Activated T-cell treated with anti-CD3 and anti-CD28 coated beads for 24 hours (primary cell): ENCODE measurements around the gene INO80D.
A peak's percentile ranks its signal among the peaks of the same experiment; 100 is the strongest.
"Not testable (repeated sequence)": the region's sequence is repeated elsewhere in the genome, so short reads cannot be mapped to it uniquely, and the experiment has no call there.

Experiments
- DNase-seq: peaks from one replicate; pipeline ENCODE4 v3.0.0-alpha.2; 2020; ENCODE audit warnings: low read depth

The INO80D gene

DNA sequence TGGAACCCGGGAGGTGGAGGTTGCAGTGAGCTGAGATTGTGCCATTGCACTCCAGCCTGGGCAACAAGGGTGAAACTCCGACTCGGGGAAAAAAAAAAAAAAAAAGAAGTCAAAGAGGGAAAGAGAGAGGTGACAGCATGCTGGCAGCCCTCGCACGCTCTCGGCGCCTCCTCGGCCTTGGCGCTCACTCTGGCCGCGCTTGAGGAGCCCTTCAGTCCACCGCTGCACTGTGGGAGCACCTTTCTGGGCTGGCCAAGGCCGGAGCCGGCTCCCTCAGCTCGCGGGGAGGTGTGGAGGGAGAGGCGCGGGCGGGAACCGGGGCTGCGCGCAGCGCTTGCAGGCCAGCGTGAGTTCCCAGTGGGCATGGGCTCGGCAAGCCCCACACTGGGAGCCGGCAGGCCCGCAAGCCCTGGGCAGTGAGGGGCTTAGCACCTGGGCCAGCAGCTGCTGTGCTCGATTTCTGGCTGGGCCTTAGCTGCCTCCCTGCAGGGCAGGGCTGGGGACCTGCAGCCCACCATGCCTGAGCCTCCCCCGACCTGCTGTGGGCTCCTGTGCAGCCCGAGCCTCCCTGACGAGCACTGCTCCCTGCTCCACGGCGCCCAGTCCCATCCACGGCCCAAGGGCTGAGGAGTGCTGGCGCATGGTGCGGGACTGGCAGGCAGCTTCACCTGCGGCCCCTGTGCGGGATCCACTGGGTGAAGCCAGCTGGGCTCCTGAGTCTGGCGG is 108.9 kb downstream of the INO80D start:
- DNase-seq: not testable (repeated sequence)

DNA sequence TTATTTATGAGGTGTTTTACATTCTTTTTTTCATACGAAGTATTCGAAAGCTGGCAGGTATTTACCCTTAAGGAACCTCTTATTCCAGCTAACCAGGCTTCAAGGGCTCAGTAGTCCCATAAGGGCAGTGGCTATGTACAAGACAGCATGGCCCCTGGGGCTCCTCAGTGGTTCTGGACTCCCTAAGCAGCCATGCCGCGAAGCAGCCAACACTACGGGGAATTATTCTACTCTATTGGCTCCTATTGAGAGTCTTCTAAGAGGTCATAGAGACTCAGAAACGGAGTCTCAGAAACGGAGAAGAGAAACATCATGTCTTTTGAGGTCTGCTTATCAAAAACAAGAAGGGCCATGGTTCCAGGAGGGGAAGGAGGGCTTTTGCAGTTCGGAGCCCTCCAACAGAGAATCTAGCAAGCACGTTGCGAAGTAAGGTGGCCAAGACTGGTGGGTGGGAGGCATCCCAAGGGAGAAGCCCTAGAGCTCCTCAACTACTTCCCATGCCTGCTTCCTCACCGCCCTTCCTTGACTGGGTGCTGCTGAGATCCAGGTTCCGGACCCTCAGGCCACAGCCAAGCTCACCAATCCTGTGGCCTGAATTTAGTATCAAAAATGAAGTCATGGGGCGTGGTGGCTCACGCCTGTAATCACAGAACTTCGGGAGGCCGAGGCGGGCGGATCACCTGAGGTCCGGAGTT is 109.7 kb downstream of the INO80D start:
- DNase-seq: no peak

DNA sequence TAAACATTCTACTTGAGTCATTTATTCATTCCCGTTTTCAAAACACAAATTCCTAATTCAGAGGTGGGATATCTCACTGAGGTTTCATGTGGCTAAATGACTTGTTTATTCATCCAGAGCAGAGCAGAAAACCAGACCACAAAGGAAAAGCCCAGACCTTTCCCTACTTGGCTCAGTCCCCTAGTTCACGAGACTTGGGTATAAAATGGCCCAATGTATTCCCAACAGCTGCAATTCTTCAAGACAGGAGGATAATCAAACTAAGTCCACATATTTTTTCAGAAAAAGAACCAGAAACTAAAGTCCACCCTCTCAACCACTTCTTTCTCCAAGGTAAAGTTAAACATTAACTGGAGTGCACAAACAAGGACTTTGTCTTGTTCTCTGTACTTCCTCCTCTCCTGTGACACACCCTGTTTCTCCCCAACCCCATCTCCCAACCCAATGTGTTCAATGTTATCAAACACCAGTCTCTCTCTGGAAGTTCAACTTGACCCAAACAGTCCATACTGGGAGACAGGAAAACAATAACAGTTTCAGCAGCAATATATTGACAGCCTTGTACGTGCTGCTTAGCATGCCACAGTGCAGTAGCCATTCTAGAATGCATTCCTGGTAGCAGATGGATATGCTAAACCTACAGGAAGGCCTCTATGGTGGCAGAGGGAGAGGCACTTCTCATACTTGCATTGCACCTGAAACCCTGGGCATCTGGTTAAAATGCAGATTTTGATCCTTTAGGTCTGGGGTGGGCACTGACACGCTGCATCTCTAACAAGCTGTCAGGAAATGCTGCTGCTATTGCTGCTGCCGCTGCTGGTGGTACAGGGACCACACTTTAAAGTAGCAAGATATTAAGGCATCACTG is 110.7 kb downstream of the INO80D start:
- no peak for DNase-seq

DNA sequence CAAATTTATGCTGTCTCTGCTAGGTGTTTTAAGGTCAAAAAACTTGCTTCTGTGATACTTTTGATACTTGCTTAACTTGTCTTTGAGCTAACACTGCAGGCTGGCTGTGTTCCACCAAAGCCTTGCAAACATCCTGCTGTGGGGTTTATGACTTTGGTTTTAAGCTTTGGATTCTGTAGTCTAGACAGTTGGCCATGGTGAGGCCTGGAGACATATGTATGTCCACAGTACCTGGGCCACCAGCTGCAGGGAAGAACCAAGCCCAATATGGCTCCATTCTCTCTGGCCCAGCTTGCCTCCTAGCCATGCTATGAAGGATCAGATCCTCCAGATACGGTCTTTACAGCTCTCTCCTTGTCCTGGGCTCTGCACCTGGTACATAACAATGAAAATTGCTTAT is 113.9 kb downstream of the INO80D start:
- no peak for DNase-seq

DNA sequence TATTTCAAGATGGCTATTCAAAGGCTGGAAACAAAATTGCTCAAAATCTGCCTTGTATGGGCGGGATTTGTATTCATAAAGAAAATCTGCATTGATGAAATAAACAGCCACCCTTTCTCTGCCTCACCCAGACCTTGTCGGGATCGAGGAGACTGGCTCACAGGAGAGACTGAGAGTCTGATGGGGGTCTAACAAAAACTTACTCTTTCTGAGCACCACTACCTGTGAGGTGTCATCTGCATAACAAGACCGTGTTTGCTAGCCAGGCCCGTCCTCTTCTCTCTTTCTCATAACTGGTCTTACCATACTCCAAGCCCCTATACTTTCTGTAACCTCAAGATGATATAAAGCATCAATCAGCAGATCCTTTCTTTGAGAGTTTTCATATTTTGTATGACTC is 115.6 kb downstream of the INO80D start:
- DNase-seq: no peak

DNA sequence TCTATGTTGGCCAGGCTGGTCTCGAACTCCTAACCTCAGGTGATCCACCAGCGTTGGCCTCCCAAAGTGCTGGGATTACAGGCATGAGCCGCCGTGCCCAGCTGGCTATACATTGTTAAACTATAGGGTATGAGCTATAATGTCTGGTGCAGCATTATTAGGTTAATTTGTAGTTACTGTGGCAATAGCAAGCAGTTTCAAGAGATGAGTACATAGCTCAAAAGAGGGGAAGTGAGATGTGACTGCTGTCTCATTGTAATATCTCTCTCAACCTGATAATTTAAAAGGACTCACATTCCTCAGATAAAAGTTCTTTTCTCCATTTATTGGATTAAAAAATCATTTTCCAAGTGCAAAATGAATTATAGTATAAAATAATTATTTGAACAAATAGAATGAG is 116.4 kb downstream of the INO80D start:
- DNase-seq: no peak

DNA sequence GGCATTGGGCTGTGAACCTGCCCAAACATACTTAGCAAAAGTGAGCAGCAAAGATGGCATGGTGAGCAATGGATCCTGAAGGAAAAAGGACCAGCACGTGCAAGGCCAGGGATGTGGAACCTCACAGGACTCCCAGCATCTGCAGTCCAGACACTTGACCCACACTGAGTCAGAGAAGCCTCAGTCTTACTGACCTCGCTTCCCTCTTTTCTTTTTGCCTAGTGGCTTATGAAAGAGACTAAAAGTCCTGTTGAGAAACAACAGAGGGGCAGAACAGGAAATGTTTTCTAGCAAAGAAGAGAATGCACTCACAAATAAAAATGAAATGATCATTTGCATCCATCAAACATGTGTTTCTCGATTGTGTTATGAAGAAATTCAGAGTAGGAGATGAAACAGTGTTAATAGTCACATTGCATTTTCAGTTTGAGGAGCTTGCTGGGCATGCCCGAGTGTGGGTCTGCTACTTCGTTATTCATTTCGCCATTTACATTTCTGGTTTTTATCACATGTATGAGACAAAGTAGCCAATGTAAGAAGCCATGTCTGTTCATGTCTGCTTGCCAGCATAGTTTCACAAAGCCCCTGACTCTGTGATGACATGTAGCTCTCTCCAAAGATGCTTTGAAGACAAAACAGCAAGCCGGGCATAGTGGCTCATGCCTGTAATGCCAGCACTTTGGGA is 118.4 kb downstream of the INO80D start:
- DNase-seq: no peak

DNA sequence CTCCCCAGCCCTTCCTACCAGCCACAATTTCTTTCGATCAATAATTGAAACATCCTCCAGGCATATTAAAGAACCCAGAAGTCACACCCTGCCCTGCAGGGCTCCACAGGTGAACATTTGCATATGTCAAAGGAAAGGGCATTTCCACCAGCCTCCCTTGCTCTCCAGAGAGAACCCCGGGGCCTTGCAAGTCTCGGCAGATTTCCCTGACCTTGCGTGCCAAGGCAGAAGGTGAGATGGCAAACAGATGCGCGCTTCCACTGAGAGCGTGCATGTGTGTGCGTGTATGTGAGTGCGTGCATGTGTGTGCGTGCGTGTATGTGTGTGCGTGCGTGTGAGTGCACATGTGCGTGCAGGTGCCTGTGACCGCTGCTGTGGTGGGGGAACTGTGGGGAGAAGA is 120.3 kb downstream of the INO80D start:
- DNase-seq: no peak

DNA sequence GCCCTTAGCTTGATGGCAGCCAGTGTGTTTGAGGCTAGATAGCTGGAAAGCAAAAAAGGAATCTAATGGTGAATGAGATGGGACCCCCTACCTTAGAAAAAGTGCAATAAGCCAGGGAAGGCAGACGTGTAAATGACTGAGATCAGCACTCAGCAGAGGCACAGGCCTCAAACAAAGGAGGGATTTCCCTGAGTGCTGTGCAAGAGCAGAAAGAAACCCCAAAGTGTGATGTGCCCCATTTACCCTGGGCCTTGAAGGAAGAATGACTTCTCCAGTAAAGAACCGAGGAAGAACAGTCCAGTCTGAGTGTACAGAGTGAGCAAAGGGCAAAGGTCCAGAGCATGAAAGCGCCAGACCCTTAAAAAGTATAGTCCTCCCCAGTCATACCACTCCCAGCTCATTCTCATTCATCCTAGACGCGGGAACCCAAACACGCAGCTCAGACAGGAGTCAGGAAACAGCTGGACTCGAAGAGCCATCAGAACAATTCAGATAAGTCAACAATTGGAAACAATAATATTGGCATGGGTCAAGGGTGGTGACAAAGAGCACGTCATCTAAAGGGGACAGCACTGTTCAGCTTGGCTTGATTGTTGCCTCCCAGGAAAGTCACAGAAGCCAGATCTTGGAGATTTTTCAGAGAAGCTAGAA is 121.7 kb downstream of the INO80D start:
- no peak for DNase-seq

DNA sequence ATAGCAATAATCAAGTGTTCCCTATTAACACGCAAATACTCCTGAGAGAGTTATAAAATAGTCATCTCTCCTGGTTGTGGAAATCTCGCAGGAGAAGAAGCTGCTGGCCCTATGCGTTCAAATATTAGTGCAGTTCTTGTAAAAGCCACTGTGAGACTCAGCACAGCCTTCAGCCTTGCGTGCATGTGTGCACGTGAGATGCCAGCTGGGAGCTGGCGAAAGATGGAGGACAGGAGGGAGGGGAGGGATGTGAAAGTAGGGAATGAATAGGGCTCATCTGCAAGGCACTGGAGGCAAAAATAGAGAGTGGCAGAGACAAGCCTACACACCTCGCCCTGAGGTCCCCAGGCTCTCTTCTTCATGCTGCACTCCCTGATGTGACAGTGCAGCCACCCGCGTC is 126.5 kb downstream of the INO80D start:
- no peak for DNase-seq

DNA sequence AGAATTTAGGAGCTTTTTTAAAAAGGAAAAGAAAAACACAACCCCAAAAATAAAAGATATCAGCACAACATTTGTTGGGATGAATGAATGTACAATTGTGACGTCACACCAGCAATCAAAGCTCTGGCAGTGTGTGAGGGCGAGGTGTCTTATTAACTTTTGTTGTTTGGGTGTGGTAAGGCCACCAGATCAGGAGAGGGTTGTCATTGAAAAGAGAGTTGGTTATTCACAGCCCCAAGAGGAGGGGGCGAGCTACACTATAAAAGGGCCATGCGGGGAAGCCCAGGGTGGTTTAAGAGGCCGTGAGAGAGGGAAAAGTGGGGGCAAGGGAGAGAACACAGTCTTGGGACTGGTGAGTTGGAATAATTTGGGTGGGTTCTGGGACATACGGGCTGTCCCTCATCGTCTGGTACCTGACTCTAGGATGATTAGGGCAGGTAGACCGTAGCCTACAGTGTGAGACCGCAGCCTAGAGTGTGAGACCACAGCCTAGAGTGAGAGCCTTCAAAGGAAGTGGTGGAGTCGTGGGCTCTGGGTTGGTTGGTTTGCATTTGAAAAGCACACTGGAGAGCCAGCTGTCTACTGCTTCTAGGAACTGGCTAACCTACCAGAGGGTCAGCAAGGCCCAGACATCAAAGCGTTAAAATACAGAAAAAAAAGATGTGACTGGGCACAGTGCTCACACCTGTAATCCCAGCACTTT is 128.4 kb downstream of the INO80D start:
- DNase-seq: no peak

DNA sequence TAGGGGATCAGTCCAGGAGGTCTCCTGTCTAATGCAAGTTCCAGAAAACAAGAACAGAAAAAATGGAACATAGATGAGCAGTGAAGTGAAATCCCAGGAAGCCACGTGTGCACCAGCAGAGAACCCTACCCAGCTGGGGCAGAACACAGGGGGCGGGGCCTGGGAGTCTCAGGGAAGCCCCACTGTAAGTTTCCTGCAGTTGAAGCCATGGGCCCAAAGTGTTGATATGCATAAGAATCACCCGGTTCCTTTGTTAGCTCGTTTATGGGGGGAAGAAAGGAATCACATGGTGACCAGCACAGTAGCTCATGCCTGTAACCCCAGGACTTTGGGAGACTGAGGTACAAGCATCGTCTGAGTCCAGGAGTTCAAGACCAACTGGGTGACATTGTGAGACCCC is 131.3 kb downstream of the INO80D start:
- DNase-seq: no peak

DNA sequence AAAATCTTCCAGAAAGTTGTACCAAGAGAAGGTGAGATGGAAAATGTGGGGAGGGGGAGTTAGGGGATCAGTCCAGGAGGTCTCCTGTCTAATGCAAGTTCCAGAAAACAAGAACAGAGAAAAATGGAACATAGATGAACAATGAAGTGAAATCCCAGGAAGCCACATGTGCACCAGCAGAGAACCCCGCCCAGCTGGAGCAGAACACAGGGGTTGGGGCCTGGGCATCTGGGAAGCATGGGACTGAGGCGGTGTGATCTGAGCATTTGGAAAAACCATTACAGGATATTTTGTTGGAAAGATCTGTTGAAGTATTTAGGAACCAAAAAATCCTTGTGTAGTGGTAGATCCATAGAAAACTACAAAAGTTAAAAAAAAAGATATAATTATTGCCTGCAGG is 133.7 kb downstream of the INO80D start:
- no peak for DNase-seq

DNA sequence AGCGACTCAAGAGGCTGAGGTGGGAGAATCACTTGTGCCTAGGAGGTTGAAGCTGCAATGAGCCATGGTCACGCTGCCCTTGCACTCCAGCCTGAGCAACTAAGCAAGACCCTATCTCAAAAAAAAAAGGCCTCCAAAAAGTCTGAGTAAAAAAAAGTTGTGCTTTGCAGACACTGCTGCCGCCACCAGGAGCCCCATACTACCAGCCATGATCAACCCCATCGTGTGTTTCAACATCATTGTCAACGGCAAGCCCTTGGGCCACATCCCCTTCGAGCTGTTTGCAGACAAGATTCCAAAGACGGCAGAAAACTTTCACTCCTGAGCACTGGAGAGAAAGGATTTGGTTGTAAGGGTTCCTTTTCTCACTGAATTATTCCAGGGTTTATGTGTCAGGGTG is 137.1 kb downstream of the INO80D start:
- no peak for DNase-seq

DNA sequence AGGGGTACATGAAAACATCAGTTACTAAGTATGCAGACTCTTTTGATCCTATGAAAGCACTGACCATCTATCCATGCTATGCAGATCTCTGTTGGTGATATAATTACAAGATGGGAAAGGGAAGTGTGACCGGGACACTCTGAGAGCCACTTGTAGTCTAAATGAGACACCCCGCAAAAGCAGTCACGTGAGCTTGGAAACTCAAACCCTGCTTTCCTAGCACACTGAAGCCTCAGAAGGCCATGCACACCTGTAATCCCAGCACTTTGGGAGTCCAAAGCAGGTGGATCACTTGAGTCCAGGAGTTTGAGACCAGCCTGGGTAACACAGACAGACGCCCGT is 137.5 kb downstream of the INO80D start:
- DNase-seq: no peak

DNA sequence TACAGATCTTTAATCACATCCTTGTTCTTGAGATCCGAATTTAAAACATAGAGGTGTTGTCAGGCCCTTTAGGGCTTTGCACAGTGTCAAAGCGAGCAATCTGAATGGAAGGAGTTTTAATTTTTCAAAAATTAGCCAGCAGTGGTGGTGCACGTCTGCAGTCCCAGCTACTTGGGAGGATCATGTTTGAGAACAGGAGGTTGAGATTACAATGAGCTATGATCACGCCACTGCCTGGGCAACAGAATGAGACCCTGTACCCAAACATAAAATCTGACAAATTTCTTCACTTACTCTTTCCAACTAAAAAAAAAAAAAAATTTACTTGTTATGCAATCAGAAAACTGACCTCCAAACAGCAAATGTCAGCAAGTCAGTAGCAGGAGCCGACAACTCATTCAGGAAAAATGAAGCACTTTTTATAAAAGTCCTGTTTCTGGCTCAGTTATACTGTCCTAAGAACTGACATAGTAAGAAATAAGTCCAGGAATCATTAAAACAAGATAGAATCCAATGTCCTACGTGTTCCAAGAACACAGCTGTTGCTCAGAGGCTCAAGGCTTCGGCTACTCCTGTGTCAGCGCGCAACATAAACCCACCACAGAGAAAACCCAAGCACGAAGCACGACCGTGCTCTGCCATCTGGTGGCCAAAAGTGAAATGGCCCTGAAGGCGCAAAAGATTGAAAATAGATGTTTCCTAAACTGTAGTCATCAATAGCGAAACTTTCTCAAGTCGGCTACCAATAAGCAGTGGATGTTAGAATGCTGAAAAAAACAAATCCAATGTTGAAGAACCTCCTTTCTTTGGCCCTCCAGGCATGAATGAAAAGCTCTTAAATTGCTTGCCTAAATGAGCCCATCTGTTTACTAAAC is 138.1 kb downstream of the INO80D start:
- DNase-seq: peak; percentile 33

DNA sequence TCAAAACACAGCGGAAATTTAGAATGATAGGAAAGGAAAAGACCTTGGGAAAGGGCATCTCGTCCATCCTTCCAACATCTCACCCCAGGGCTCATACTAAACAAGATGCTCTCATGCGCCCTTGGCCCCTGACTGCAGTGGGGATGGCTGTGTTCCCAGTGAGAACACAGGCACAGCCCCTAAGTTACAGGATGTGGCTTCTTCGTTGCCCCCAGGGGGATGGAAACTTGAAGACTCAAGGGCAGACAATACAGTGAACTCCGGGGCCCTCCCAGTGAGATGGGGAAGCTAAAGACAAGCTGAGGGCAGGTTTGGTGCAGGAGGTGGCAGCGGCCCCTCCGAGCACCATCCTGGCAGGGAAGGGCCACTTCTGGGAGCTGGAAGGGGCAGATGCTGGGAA is 139.7 kb downstream of the INO80D start:
- no peak for DNase-seq
